ENCODE results near the gene PRKAB1.

The PRKAB1 gene

GRCh38 chr12:119664642-119665041 is 3.3 kb upstream of the PRKAB1 start:
- DNase-seq = no peak

DNA sequence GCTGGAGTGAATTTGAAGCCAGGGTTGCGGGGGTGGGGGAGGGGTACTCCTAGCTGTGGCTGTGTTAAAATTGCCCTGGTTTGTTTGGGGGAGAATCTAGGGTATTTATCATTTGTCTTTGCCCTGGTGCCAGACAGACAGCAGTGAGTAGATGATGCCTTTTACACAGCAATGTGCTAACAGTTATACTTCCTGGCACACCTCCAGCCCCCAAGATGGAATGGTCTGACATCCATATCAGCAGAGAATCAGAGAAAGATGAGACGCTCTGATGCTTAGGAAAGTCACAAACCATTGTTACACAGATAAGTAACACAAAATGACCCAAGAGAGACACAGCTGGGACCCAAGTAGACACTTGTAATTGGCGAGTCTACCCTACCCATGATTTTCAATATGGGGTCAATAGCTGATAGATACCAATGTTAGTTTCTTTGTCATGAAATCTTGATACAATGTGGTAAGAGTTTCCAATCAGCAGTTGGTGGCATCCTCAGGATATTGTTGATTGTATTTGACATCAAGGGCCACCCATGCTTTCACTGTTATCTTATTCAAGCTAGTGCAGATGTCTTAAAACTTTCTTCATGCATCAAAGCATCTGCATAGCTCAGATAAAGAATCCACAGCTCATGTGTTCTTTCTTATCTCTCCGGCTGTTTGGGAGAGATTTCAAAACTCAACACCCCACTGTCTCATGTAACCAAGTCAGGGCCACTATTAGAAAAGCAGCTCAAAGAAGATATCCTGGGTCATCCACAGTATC is 2.6 kb upstream of the PRKAB1 start:
- no peak for DNase-seq

- DNase-seq = no peak
Observed at GRCh38 chr12:119666226-119666795, 1.6 kb upstream of the PRKAB1 start.

GRCh38 chr12:119666900-119667576 is 895 bp upstream of the PRKAB1 start:
- DNase-seq = no peak

GRCh38 chr12:119668324-119668841 is 450 bp downstream of the PRKAB1 start:
- DNase-seq = no peak

DNA sequence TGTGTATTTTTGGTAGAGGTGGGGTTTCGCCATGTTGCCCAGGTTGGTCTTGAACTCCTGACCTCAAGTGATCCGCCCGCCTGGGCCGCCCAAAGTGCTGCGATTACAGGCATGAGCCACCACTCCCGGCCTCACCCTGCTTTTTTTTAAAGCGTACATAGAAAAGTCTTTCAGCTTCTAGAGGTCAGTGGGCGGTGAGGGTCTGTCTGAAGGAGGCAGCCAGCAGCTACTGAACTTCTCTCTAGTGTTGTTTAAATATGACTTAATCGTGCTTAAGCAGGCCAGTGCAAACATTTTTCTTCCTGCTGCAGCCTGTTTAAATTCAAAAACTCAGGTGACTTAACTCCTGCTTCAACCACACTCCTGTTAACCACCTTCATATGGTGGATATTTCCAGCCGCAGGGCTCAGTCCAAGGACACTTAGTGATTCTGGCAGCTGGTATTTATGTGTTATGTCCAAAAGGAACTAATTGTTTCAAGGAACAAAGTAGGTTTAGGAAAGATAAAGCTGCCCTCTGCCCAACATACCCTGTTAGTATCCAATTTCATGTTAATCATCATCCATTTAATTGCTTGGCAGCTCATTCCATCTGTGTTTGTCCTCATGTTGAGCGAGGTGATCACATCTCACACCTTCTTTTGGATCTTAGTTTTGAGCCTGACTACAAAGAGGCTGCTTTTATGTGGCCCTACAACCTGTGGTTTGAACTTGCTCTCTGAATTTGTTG is 2.0 kb downstream of the PRKAB1 start:
- no peak for DNase-seq

DNA sequence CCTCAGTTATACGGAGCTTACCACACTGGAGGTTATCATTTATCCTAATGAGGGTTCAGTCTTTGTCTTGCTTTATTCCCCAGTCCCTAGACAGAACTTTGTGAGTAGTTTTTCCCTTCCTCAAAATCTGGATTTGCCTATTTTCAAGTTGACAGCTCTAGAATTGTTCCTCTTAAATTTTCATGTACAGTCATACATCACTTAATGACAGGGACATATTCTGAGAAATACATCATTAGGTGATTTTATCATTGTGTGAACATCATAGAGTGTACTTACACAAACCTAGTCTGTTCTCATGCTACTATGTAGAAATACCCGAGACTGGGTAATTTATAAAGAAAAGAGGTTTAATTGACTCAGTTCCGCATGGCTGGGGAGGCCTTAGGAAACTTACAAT is 3.1 kb downstream of the PRKAB1 start:
- DNase-seq = no peak

- no peak for DNase-seq
Observed at GRCh38 chr12:119672194-119672593, 4.3 kb downstream of the PRKAB1 start.

GRCh38 chr12:119673634-119674033 is 5.7 kb downstream of the PRKAB1 start:
- no peak for DNase-seq

GRCh38 chr12:119674560-119674959 is 6.6 kb downstream of the PRKAB1 start:
- DNase-seq = no peak

DNA sequence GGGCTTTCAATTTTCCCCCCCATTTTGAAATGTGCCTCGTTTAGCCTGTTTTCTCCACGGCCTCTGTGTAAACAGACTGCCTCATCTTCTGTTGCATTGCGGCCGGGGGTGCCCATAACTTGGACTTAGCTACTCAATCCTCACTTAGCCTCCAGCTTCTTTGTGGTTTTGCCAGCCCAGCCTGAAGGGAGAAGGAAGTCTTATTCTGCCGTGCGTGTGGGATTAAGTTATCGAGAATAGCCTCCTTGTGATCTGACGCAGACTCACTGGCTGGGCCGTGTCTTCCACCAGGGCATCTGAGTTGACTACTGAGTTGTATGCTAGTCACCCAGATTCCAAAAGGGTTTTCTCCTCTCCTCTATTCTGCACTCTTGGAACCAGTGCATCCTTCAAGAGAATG is 8.1 kb downstream of the PRKAB1 start:
- no peak for DNase-seq

DNA sequence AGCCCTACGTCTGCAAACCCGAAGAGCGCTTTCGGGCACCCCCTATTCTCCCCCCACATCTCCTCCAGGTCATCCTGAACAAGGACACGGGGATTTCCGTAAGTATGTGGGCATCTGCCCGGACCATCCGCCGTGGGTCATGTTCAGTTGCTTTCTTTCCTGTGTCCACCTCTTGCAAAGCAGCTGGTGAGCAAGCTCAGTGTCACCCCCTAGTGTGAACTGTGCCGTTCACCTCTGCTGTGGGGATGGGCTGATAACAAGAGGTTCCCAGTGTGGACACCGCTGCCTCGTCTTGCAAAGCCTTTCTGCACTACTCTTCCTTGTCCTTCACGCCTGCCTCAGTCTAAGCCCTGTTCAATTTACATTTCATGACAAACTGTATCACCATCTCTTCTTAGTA is 8.6 kb downstream of the PRKAB1 start:
- DNase-seq = no peak

DNA sequence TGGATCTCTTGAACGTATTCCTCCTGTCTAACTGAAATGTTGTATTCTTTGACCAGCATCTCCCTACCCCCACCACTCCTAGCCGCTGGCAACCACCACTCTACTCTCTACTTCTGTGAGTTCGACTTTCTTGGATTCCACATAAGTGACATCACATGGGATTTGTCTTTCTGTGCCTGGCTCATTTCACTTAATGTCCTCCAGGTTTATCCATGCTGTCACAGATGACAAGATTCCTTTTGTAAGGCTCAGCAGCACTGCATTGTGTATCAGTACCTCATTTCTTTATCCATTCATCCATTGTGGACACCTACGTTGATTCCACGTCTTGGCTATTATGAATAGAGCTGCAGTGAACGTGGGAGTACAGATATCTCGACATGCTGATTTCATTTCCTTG is 10.5 kb downstream of the PRKAB1 start:
- no peak for DNase-seq

GRCh38 chr12:119679081-119679480 is 11.1 kb downstream of the PRKAB1 start:
- DNase-seq = no peak

GRCh38 chr12:119679490-119679889 is 11.6 kb downstream of the PRKAB1 start:
- DNase-seq = no peak

GRCh38 chr12:119681111-119681510 is 13.2 kb downstream of the PRKAB1 start:
- no peak for DNase-seq

GRCh38 chr12:119681728-119682638 is 14.1 kb downstream of the PRKAB1 start:
- no peak for DNase-seq

DNA sequence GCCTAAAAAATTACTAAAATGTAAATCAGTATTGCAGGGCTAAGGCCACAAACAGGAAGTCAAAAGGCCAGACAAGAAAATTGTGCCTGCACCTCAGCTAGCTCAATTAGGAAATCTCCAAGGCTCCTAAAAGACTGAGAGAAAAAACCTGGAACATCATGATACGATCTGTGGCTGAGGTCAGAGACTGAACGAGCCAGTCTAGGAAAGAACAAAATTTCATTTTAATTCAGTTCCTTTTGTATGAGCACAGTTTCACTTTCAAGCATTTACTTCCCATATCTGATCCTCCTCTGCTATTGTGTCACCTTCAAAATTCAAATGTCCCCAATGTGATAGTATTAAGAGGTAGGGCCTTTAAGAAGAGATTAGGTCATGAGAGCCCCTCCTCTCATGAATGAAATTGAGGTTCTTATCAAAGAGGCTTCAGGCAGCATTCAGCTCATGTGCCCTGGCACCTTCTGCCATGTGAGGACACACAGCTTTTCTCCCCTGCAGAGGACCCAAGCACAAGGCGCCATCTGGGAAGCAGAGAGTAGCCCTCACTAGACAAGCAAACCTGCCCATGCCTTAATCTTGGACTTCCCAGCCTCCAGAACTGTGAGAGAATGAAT is 14.8 kb downstream of the PRKAB1 start:
- DNase-seq = no peak

DNA sequence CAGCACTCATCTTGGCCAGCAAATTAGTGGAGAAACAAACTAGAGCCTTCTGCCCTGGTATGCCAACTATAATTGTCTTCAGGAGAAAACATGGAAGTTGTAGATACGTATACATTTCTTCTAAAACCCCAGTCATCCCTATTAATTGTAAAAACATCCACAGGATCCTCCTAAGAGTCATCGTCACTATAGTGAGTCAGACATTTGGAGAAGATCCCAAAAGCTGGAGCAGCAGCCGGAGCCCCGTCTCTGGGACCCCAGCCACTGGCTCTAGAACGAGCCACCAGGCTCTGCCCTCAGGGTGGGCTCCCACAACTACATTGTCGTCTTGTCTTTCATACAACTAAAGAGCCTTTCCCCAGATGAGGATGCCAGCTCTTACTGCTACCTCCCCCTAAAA is 15.5 kb downstream of the PRKAB1 start:
- no peak for DNase-seq

DNA sequence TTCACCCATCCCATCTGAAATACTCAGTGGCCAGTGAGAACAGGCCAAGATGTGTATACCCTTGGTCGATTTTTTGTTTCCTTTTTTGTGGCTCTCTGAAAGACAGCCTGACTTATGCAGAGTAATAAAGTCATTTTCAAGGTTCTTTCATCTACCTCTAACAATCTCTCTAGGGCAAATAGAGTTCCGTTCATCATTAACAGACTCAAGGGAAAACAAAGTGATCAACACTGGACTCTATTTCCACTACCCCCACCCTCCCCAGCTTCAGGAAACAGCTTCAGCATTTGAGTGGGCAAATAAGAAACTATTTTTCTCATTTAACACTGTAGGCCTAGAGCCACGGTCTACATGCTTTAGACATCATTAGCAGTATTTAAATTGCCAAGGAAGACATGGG is 15.9 kb downstream of the PRKAB1 start:
- no peak for DNase-seq

GRCh38 chr12:119684711-119685369 is 16.9 kb downstream of the PRKAB1 start:
- DNase-seq = no peak

Data from NCI-H446 treated with DMSO at 0.1 percent for 48 hours (cell line).